ENCODE results near the gene ALKBH2. TPM values are rescaled to one million over a fixed set of nuclear protein-coding genes. Genes with fewer than 3 reads are reported as not detected.
"Not testable (repeated sequence)": the region's sequence is repeated elsewhere in the genome, so short reads cannot be mapped to it uniquely, and the experiment has no call there.

ALKBH2 gene
- total RNA-seq, 1 donor from 2014 or later = 7.2 TPM

DNA sequence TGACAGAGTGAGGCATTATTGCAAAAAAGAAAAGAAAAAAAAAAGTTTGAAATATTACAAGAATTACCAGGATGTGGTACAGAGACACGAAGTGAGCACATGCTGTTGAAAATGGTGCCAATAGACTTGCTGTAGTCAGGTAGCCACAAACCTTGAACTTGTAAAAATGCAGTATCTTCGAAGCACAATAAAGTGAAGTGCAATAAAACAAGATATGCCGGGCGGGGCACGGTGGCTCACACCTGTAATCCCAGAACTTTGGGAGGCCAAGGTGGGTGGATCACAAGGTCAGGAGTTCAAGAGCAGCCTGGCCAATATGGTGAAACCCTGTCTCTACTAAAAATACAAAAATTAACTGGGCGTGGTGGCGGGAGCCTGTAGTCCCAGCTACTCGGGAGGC, 43.5 kb downstream of the ALKBH2 start:
- intact Hi-C loops (cut with DNase I); ATAC-seq (ENCODE audit: poor library complexity); DNase-seq: not testable (repeated sequence)

GRCh38 chr12:109048706-109049105, 44.6 kb downstream of the ALKBH2 start:
- DNase-seq; ATAC-seq (ENCODE audit: poor library complexity); intact Hi-C loops (cut with DNase I): not testable (repeated sequence)

GRCh38 chr12:109047081-109047805, 46.0 kb downstream of the ALKBH2 start:
- no peak for DNase-seq
- no peak for ATAC-seq (ENCODE audit: poor library complexity)
- intact Hi-C loops (cut with DNase I) = no loop called here

GRCh38 chr12:109044241-109044640, 49.0 kb downstream of the ALKBH2 start:
- intact Hi-C loops (cut with DNase I) = no loop called here
- ATAC-seq (ENCODE audit: poor library complexity) = no peak
- no peak for DNase-seq

Other genes starting within 250 kb of the ALKBH2 start
- 26.3 TPM for gene SSH1, start 235.9 kb downstream of the ALKBH2 start, total RNA-seq
- not detected for gene DAO, start 213.4 kb downstream of the ALKBH2 start, total RNA-seq
- gene SVOP, start 72.4 kb downstream of the ALKBH2 start, total RNA-seq = 3.0 TPM
- gene USP30, start 40.9 kb downstream of the ALKBH2 start, total RNA-seq = 12.2 TPM
- gene UNG, start 4.1 kb upstream of the ALKBH2 start, total RNA-seq = 24.8 TPM
- 167 TPM for gene ACACB, start 23.1 kb upstream of the ALKBH2 start, total RNA-seq
- gene FOXN4, start 215.8 kb upstream of the ALKBH2 start, total RNA-seq = not detected

All from Right ventricle myocardium superior (tissue), 1 donor.